Heart left ventricle (tissue), 16 donors: ENCODE results near the gene KRT37. TPM values are rescaled to one million over a fixed set of nuclear protein-coding genes. Genes with fewer than 3 reads are reported as not detected.
"Not testable (repeated sequence)": the region's sequence is repeated elsewhere in the genome, so short reads cannot be mapped to it uniquely, and the experiment has no call there.

ENCODE experiments used
- ATAC-seq, 4 donors: fragments of 200-7000 bp; cut with Tn5 transposase; one replicate each; pipeline ENCODE4 v1.9.1; 2020 to 2022; ENCODE audit warnings: moderate library complexity in 4 of 4, mild to moderate bottlenecking in 3 of 4, moderate number of reproducible peaks in 1 of 4
- DNase-seq, 5 donors: peaks; one replicate each; pipeline ENCODE4 v3.0.0-alpha.2; 2020
- H3K27ac ChIP-seq, 12 donors: fragments of 200-600 bp; sonication (generic) in 4 of 12; one replicate each; pipeline versions ENCODE4 v1.5.0 to v1.8.0; 2016 to 2022; ENCODE audit warnings: mild to moderate bottlenecking in 2 of 12
- H3K27me3 ChIP-seq, 9 donors: fragments of 200-600 bp; sonication (generic) in 2 of 9; one replicate each; pipeline versions ENCODE4 v1.5.1 to v1.8.0; 2016 to 2022; ENCODE audit warnings: mild to moderate bottlenecking in 3 of 9
- H3K36me3 ChIP-seq, 9 donors: fragments of 200-600 bp; sonication (generic) in 2 of 9; one replicate each; pipeline versions ENCODE4 v1.5.0 to v1.8.0; 2018 to 2022; ENCODE audit warnings: mild to moderate bottlenecking in 2 of 9
- H3K4me1 ChIP-seq, 12 donors: fragments of 200-600 bp; sonication (generic) in 4 of 12; one replicate each; pipeline versions ENCODE4 v1.5.0 to v1.8.0; 2016 to 2022; ENCODE audit warnings: mild to moderate bottlenecking in 3 of 12
- H3K4me3 ChIP-seq, 12 donors: fragments of 200-600 bp; sonication (generic) in 4 of 12; one replicate each; pipeline versions ENCODE4 v1.5.0 to v1.8.0; 2017 to 2022; ENCODE audit warnings: mild to moderate bottlenecking in 9 of 12, moderate library complexity in 4 of 12
- H3K9me3 ChIP-seq, 12 donors: fragments of 200-600 bp; sonication (generic) in 4 of 12; one replicate each; pipeline versions ENCODE4 v1.5.0 to v1.8.0; 2016 to 2022; ENCODE audit warnings: mild to moderate bottlenecking in 1 of 12
- CTCF ChIP-seq, 12 donors: fragments of 200-600 bp; sonication (generic) in 4 of 12; IDR thresholded peaks; one replicate each; pipeline versions ENCODE4 v1.5.0 to v1.8.0; 2018 to 2022; ENCODE audit warnings: antibody characterized with exemption in 12 of 12, mild to moderate bottlenecking in 5 of 12
- POLR2A ChIP-seq, 2 donors: fragments of 450-650 bp; IDR thresholded peaks; one replicate each; pipeline ENCODE4 v1.6.1; 2017; ENCODE audit warnings: antibody characterized with exemption in 2 of 2, mild to moderate bottlenecking in 2 of 2, moderate library complexity in 2 of 2
- WGBS, 4 donors: extraction: QIAGEN DNeasy Blood & Tissue Kit in 2 of 4; methylation state at CpG; one replicate each; pipeline versions ENCODE4 v1.1.5 to v1.1.7; 2013 to 2018; 5-methylcytosine and 5-hydroxymethylcytosine counted together
- intact Hi-C, 10 donors: fragments of 100-400 bp; cut with DNase I; formaldehyde crosslinking; loops; one replicate each; pipeline versions ENCODE4 v1.11.1 to v1.14.2; 2022
- polyA plus RNA-seq, 2 donors: library from polyadenylated mRNA; stranded (reverse); fragments of 200-250 nt; gene quantifications; one replicate each; pipeline ENCODE4 v1.2.3, GENCODE V29; 2013
- total RNA-seq, 9 donors: library from RNA; depleted of rRNA in 2 of 9; stranded (reverse); fragments of >200 nt in 2 of 9; fragmentation: NEBNext Ultra II Directional in 3 of 9; extraction: Animal tissue kit (Norgen Biotek cat#: 25700) in 3 of 9; gene quantifications; one replicate each; pipeline versions ENCODE4 v1.1.0 to v1.2.4, GENCODE V29; 2016 to 2023
- donor health status: ischemic (EF 13 %, LVEDD 7.1; RV severe dilation, severe dysfunction).
- donor health status: healthy with polysubstance abuse.
- donor health status: DM: no; HTN: yes; CAD: no.
- donor health status: DM: no; HTN: no; CAD: no.
- donor health status: ischemic (EF 25% LVEDD 6.9; RV normal size, moderate dysfunction).
- donor health status: ischemic (EF 25% LVEDD 5.7; RV mildly dilated, moderate dysfunction).
- donor health status: healthy.
- donor health status: DM: yes; HTN: yes; CAD: no.
- donor health status: ischemic (EF 35%, LVEDD 5.7; RV mildly dilated, moderate dysfunction).
- donor health status: nonischemic (EF 11% LVEDD 7.7; RV severe dilation, severe dysfunction).
- donor health status: DM: yes; HTN: yes; CAD: no.
- donor health status: PGD.
- donor health status: ischemic (EF 29% LVEDD 5.4; RV normal size, mild dysfunction).
- donor health status: nonischemic (EF 23%, LVEDD 6.1; RV moderate dilation, normal function).

The KRT37 gene
- total and polyA plus RNA-seq, 11 donors = not detected

- no peak for ATAC-seq
- H3K36me3 ChIP-seq = no peaks in the 10 kb centered on the region
- no peak for TF ChIP-seq CTCF (IDR thresholded peaks at IDR 0.05)
- DNase-seq = no peak
- intact Hi-C loops = no loop called here
- no peaks in the 10 kb centered on the region for H3K9me3 ChIP-seq
- WGBS, 4 donors = 87 to 93% (median 92%) methylated on average over 7 of the region's 7 CpGs
- no peak overlapping the region for H3K4me3 ChIP-seq
- no peak overlapping the region for H3K27ac ChIP-seq
- H3K4me1 ChIP-seq = peaks cover 0 to 18% (median 4%) of the 10 kb centered on the region in 12 donors
- peaks cover 0 to 7% (median 0%) of the 10 kb centered on the region in 9 donors for H3K27me3 ChIP-seq
Observed at GRCh38 chr17:41396340-41396739, 28.0 kb downstream of the KRT37 start.

GRCh38 chr17:41395611-41396010 is 28.8 kb downstream of the KRT37 start:
- intact Hi-C loops = no loop called here
- 97 to 100% (median 98%) methylated on average over 1 of the region's 1 CpG for WGBS, 4 donors
- Histone ChIP-seq H3K9me3 (no peaks in the 10 kb centered on the region), H3K27me3 (peaks cover 0 to 8% (median 0%) of the 10 kb centered on the region in 9 donors), H3K36me3 (no peaks in the 10 kb centered on the region), H3K27ac (no peak overlapping the region), H3K4me3 (no peak overlapping the region), H3K4me1 (peaks cover 0 to 18% (median 4%) of the 10 kb centered on the region in 12 donors)
- no peak for ATAC-seq
- no peak for DNase-seq
- TF ChIP-seq POLR2A (IDR thresholded peaks at IDR 0.05) (no peak), CTCF (IDR thresholded peaks at IDR 0.05) (no peak)

GRCh38 chr17:41395044-41395443 is 29.3 kb downstream of the KRT37 start:
- intact Hi-C loops, H3K9me3 ChIP-seq, H3K27ac ChIP-seq, ATAC-seq, H3K27me3 ChIP-seq, DNase-seq, H3K4me3 ChIP-seq, H3K36me3 ChIP-seq: not testable (repeated sequence)
- H3K4me1 ChIP-seq = peaks cover 0 to 18% (median 4%) of the 10 kb centered on the region in 12 donors
- WGBS, 4 donors = 85 to 93% (median 87%) methylated on average over 7 to 12 of the region's 12 CpGs; no CpG with 5 or more reads in 1 of the 4 donors

- WGBS, 4 donors = 82 to 91% (median 85%) methylated on average over 6 to 10 of the region's 10 CpGs
- Histone ChIP-seq H3K4me3 (no peak overlapping the region), H3K36me3 (no peaks in the 10 kb centered on the region), H3K27me3 (peaks cover 0 to 8% (median 0%) of the 10 kb centered on the region in 9 donors), H3K4me1 (peaks cover 0 to 18% (median 4%) of the 10 kb centered on the region in 12 donors), H3K9me3 (no peaks in the 10 kb centered on the region), H3K27ac (no peak overlapping the region)
- TF ChIP-seq CTCF (IDR thresholded peaks at IDR 0.05) (no peak), POLR2A (IDR thresholded peaks at IDR 0.05) (no peak)
- ATAC-seq = no peak
- intact Hi-C loops = no loop called here
- DNase-seq = no peak
Observed at GRCh38 chr17:41394254-41394996, 30.0 kb downstream of the KRT37 start.
